Adipose tissue (tissue), 3 donors: Measurements from ENCODE around the gene SLC16A3. TPM values are rescaled to one million over a fixed set of nuclear protein-coding genes. Genes with fewer than 3 reads are reported as not detected.
"Not testable (repeated sequence)": the region's sequence is repeated elsewhere in the genome, so short reads cannot be mapped to it uniquely, and the experiment has no call there.

Experiments
- H3K27ac ChIP-seq: one replicate; pipeline ENCODE4 v1.5.1; 2013; ENCODE audit warnings: low read depth, low read length
- WGBS, 3 donors: extraction: QIAGEN DNeasy Blood & Tissue Kit; methylation state at CpG; one replicate each; pipeline ENCODE4 v1.1.7; 2013; 5-methylcytosine and 5-hydroxymethylcytosine counted together
- polyA plus RNA-seq, 3 donors: library from polyadenylated mRNA; stranded (reverse); fragments of 200-250 nt; gene quantifications; one replicate each; pipeline ENCODE4 v1.2.3, GENCODE V29; 2013
- donor health status: healthy with polysubstance abuse.
- donor health status: Bipolar disorder and iron deficiency.
- donor health status: healthy.

Gene SLC16A3
- polyA plus RNA-seq: 10 to 100 TPM in 2 of 3 donors, 1 to 10 TPM in 1; 6.5 to 36.7 (median 16.5) TPM

DNA sequence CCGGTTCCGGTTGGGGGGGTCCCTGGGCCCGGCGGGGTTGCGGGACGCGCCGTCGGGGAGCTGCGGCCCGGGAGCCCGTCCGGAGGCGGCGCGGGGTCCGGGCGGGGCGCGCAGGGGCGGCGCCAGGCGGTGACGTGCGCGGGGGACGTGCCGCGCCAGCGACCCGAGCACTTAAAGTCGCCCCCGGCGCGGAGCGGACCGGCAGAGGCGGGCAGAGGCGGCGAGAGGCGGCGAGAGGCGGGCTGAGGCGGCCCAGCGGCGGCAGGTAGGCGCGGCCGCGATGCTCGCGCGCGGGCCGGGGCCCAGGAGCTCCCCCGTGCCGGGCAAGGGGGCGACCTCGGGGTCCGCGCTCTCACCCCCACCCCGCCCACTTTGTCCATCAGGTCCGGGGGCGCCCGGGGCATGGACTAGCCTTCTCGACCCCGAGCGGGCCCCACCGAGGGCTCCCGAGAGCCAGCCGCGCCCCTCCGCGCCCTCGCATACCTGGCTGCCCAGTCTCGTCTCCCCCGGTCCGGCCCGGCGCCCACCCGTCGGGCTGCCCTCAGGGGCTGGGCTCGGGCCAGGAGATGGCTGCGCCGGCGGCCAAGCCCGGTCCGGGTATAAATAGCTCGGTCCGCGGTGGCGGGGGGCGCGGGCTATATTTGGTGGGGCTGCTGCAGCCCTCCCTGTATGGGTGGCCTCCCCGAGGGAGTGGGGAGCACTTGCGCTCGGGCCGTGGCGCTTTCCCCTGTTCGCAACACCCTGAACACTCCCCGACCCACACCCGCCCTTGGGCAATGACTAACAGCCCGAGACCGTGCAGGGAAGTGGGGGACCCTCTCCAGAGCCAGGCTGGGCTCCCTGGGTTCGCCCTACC lies at the start of gene SLC16A3:
TSS of gene SLC16A3 (plus strand) at position 201 of the 856 bp plus-strand sequence. CDS start 6,967 bp downstream, outside the sequence.
- WGBS, 3 donors: 5 to 14% (median 7%) methylated on average over 38 to 93 of the region's 105 CpGs
- peak within 1 kb of the TSS; percentile 67 for H3K27ac ChIP-seq

DNA sequence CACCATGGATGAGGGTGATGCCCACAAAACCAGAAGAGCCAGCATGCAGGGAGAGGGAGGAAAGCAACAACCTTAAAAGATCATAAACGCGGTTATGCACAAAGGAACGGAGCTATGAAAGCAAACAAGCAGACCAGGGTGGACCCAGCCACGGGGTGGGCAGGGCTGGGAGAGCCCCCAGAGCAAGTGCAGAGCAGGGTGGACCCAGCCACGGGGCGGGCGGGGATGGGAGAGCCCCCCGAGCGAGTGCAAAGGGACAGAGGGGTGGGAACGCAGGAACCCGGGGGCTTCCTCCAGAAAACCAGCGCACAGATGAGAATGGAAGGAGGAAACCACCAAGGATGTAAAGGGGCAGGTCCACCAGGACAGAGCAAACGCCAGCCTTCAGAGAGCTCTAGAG lies 49.4 kb upstream of the SLC16A3 start:
- 90 to 95% (median 91%) methylated on average over 13 of the region's 13 CpGs for WGBS, 3 donors

DNA sequence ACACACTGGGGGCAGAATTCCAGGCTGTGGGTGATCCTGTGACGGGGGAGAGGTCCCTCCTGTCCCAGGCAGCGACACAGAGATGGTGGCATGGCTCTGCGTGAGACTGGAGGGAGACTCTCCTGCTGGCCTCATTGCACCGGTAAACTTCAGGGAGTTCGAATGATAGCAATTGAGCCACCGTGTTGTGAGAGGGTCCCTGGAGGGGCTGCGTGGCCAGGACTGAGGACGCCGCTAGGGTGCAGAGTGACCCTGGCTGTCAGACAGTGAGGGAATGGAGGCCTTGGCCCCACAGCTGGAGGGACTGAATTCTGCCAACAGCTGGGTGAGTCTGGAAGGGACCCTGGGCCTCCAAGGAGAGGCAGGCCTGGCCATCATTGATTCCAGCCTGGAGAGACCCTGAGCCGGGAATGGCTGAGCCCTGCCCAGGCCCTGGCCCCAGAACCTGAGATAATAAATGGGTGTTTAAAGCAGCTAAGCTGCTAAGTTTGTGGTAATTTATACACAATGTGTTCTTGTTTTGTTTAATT lies 48.8 kb upstream of the SLC16A3 start:
- WGBS, 3 donors: 93 to 97% (median 96%) methylated on average over 10 of the region's 10 CpGs
- H3K27ac ChIP-seq: no peak overlapping the region

More for the DNA sequence above, 49.4 kb upstream of the SLC16A3 start:
- no peak overlapping the region for H3K27ac ChIP-seq

DNA sequence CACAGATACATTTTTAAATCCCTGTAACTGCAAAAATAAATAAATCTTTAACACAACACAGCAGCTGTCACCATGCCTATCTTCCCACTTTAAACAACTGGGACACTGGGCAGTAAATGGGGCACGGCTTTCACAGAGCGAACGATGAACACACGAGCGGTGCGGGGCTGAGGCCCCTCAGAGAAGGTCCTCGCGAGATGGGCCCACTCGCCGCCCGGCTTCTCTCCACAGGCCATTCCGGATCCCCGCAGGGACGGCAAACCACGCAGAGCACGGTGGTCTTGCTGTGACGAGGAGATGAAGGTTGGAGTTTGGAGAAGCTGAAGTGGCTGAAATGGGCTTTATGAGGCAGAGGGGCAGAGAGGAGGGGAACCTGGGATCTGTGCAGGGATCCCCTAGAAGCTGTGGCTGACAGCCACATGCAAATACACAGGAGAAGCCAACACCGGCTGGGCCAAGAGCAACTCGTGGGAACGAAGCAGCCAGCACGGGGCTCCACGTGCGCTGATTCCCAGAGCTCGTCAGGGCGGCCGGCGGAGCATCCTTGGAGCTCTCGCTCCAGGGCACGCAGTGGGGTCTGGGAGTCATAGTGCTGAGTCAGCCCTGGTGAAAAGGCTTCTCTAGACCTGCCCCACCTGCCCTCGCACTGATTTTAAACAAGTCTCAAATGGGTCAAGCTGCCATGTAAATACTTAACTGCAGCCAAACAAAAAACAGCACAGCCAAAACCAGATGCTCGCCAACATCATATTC lies 47.9 kb upstream of the SLC16A3 start:
- WGBS, 3 donors: 71 to 95% (median 91%) methylated on average over 31 of the region's 31 CpGs
- no peak overlapping the region for H3K27ac ChIP-seq

DNA sequence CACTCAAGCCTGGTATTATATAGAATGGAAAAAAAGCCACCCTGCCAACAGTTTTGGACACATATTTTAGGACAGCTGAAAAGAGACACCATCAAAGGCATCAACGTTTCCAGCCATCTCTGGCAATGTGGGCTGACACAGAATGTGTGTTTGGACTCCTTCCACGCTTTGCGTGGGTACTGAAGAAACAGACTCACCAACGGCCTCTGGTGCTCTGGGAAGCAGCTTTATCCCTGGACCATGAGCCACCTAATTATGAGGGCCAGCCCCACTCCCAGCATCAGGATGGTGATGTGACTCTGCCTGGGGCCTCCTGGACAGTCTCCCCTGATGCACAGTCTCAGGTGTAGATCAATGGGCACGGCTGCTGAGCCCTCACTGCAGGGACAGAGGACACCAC lies 44.1 kb upstream of the SLC16A3 start:
- no peak overlapping the region for H3K27ac ChIP-seq
- 87 to 92% (median 92%) methylated on average over 5 of the region's 5 CpGs for WGBS, 3 donors

DNA sequence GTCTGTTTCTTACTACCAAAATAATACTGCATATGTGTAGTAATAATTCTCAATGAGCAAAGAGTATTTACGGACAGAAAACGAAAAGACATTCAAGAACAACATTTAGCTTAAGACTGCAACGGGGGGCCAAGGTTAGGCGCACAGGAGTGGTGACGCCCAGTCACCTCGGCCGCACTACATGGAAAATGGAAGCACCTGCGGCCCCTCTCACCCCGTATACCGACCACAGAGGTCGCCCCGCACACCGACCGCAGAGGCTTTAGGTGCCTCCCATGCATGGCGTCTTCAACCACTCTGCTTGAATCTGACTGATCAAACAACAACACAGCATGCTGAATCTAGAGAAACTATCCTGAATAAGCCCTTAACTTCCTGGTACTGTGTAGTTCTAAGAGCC lies 42.6 kb upstream of the SLC16A3 start:
- WGBS, 3 donors: 93 to 95% (median 94%) methylated on average over 15 of the region's 15 CpGs
- H3K27ac ChIP-seq: no peak overlapping the region

DNA sequence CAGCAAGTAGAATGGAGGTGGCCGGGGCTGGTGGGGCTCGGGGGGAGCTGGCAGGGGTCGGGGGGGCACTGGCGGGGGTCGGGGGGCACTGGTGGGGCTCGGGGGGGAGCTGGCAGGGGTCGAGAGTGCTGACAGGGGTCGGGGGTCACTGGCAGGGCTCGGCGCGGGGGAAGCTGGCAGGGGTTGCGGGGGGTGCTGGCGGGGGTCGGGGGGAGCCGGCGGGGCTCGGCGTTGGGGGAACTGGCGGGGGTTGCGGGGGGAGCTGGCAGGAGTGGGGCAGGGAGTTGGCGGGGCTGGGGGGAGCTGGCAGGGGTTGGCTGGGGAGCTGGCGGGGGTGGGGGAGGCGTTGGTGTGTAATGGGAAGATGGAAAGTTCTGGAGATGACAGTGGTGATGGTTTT lies 41.3 kb upstream of the SLC16A3 start:
- WGBS, 3 donors: 88 to 94% (median 90%) methylated on average over 15 to 23 of the region's 23 CpGs
- H3K27ac ChIP-seq: no peak overlapping the region

DNA sequence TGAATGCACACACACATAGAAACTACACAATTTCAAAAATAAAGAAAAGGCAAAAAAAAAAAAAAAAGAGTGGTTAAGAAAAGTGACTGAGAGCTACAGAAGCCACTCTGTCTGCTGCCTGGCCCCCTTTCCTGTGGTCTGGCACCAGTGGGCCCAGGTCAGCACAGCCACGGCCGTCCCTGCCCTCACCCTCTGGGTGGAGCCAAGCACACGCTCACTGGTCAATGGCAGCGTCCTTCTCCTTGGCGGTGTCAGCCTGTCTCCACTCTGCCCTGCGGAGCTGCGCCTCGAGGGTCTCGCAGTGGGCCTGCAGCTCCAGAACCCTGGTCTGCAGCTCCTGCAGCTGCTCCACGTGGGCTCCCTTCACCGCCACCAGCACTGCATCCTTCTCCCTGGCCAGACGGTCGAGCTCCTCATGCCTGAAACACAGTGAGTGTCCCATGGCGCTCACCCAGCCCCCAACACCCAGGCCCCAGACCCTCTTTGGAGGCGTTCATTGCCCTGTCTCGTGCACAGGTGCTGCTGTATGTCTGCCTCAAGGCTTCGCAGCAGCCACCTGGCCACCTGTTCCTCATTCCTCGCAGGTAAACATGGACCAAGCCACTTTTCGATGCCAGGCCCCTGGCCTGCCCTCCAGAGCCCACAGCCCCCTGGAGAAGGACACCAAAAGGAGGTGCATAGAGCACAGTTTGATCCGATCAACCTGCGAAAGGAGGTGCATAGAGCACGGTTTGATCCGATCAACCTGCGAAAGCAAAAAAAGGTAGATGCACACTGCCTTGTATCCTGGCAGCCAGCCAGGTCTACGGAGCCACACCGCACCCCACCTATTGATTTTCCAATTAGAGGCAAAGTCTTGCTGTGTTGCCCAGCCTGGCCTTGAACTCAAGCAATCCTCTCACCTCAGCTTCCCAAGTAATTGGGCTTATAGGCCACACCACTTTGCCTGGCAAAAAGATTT lies 40.6 kb upstream of the SLC16A3 start:
- 79 to 93% (median 92%) methylated on average over 24 to 26 of the region's 26 CpGs for WGBS, 3 donors
- no peak overlapping the region for H3K27ac ChIP-seq

DNA sequence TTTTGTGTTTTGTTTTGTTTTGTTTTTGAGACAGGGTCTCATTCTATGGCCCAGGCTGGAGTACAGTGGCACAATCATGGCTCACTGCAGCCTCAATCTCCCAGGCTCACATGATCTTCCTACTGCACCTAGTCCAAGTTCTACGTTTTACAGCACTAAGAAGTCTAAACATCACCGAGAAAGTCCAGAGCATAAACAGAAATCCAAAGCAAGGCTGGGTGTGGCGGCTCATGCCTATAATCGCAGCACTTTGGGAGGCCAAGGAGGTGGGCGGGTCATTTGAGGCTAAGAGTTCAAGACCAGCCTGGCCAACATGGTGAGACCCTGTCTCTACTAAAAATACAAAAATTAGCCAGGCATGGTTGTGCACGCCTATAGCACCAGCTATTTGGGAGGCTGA lies 35.8 kb upstream of the SLC16A3 start:
- WGBS, 3 donors: 83 to 86% (median 85%) methylated on average over 6 of the region's 6 CpGs
- H3K27ac ChIP-seq: not testable (repeated sequence)

DNA sequence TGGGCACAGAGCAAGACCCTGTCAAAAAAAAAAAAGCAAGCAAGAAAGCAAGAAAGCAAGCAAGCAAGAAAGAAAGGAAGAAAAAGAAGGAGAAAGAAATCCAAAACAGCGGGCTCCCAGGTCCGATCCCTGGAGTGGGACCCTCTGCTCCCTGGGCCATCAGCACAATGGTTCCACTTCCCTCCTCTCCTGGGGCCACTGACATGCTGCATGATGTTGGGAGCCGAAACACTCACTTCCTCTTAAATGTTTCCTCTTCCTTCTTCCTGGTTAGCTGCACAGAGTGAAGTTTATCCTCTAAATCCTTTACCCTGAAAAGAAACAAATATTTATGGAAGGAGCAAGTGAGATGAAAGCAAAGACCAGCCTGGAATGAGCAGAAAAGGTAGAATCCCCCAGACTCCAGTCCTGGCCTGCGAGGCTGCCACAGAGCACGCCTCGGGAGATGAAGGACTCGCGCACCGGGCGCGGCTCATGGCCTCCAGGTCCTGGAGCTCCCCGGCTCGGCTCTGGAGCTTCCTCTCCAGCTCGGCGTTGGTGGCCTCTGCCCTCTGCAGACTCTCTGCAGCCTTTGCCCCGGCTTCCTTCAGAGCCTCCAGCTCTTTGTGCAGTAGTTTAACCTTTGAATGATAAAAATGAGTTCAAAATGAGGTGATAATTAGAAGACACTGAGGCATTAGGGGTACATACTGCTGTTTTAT lies 35.2 kb upstream of the SLC16A3 start:
- 76 to 87% (median 76%) methylated on average over 16 of the region's 16 CpGs for WGBS, 3 donors
- H3K27ac ChIP-seq: no peak overlapping the region

DNA sequence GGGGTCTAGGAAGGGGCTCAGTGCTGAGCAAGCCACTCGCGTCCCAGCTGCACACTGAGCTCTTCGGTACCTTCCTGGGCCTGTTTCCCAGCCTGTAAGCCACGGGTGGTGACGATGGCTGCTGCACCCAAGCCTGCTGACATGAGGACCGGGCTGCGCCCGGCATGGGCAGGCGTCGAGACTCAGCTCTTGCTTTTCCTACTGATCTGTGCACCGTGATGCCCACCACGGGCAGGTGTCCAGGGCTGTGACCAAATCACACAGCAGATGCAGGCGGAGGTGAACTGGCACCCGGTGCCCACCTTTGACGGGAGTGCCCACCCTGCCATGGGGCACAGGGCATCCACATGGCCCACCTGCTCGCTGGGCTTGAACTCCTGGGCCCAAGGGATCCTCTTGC lies 34.1 kb upstream of the SLC16A3 start:
- WGBS, 3 donors: 95 to 97% (median 97%) methylated on average over 16 of the region's 16 CpGs
- no peak overlapping the region for H3K27ac ChIP-seq

DNA sequence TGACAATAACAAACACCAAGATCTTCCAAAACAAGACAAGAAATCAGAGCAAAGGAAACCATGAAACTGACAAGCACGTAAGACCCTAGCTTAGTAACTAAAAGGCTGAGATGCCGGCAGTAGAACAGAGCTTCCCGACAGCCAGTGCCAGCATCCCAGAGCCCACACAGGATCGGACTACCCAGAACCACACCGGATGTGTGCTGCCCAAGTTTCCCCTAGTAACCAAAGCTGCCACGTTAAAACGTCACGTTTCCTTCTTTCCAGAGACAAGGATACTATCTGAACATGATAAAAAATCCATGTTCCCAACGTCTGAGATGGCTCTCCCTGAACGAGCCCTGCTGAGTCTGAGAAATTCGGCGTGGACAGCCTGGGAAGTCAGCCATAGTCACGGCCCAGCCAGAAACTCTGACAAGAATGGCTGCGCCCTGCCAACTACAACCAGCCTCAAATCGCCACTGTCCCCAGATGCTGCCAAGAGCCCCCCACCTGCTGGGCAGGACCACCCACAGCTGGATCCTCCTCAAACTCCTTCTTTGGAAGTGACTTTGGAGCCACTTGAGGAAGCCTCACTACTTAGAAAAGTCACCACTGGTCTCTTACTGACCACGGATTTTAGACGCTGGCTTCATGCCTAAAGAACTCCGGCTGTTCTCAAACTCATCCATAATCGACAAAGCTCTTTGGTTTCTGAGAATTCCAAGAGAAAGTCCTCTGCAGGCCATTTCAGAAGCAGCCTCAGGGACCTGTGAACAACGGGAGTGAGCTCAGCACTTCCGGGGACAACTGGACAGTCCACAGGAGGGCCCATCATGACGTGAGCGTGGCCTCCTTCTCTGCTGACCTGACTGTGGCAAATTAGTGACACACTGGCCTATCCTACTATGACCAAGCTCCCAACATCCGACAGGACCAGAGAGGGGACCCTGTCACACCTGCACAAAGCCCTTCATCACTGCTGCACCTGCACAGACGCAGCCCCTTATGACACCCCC lies 32.9 kb upstream of the SLC16A3 start:
- no peak overlapping the region for H3K27ac ChIP-seq
- 73 to 79% (median 75%) methylated on average over 25 of the region's 25 CpGs for whole genome bisulfite sequencing, 3 donors

DNA sequence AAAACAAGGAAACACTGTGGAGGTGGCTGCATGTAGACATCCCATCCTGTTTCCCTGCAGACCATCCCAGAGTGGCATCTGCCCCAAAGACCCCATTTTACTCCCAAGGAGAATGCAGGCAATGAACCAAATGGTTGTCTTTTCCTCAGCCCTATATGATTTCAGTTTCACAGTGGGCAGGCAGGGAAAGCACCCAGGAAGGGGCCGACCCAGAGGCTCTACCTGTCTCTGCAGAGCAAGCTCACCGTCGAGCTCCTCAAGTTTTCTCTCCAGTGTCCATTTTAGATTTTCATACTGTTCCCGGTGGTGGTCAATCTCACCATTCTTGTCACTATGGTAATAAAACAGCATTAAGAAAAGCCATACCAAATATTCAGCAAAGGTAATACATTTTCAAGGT lies 30.8 kb upstream of the SLC16A3 start:
- WGBS, 3 donors: 88 to 92% (median 92%) methylated on average over 4 of the region's 4 CpGs
- no peak overlapping the region for H3K27ac ChIP-seq

DNA sequence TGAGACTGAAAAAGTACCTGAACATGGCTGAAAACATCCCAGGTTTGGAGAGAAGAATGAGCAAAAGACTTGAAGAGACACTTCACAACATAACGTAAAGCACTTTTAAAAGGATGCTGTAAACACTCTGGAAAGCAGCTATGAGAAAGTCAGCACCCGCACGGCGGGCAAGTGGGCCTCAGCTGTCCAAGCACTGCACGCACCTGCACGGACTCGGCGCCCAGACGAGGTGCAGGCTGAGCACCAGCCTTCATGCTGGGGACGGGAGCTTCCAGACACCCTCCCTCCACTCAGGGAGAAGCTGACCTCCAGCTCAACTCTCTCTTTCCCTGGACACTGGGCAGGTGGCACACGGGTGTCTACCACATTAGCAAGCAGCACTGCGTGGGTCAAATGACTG lies 29.3 kb upstream of the SLC16A3 start:
- H3K27ac ChIP-seq: no peak overlapping the region
- 93 to 96% (median 95%) methylated on average over 12 of the region's 12 CpGs for WGBS, 3 donors

DNA sequence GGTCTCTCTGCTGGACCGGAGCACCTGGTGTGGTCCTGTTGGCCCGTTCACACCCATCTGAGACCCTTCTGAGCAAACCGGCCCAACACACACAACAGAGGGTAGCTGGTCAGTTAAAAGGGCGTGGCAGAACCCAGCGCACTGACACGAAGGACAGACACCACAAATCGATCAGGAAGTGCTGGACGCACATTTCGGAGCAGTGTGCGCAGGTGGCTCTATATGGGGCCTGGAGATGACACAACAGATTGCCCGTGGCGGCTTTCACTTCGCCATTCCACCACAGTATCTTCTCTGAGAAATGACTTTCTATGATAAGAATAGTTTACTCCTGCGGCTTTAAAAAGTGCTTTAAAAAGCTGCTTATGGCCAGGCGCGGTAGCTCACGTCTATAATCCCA lies 28.7 kb upstream of the SLC16A3 start:
- 88 to 92% (median 90%) methylated on average over 17 of the region's 17 CpGs for WGBS, 3 donors

DNA sequence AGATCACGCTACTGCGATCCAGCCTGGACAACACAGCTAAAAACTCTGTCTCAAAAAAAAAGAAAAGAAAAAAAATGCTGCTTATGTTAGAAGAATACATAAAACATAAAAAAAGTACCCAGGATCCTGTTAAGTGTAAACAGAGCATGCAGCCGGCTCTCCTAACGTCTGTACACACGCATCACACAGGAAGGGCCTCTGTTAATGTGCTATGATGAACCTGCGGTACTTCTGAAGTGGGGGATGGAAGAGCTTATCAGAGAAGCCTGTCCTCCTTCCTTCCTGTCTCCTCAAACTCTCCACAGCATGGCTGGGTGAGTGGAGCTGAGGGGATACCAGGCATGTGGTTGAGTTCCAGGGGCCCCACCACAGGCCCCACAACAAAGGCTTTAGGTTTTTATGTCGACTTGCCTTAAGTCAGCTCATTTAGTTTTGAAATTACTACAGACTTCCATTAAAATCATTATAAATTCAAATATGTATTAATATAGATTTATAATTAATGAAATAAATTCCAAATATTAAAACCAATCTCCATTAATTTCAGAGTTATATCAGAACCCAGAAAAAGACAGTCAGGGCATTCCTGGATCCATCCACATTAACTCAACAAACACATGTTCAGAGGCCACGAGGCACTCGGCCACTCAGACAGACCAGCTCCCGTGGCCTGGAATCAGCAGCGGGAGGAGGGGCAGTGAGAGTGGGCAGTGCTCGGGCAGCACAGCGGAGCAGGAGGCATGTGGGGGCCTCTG lies 27.9 kb upstream of the SLC16A3 start:
- H3K27ac ChIP-seq: no peak overlapping the region
- WGBS, 3 donors: 78 to 88% (median 81%) methylated on average over 13 of the region's 13 CpGs

More for the DNA sequence above, 28.7 kb upstream of the SLC16A3 start:
- H3K27ac ChIP-seq: no peak overlapping the region
